HCT116 (cell line): Measurements from ENCODE around the gene C1orf167. TPM values are rescaled to one million over a fixed set of nuclear protein-coding genes. Genes with fewer than 3 reads are reported as not detected.
A peak's percentile ranks its signal among the peaks of the same experiment; 100 is the strongest.

Experiments used
- ATAC-seq: fragments of 200-7000 bp; cut with Tn5 transposase; 2 replicates; pipeline ENCODE4 v1.9.1; 2020; ENCODE audit warnings: mild to moderate bottlenecking, moderate library complexity
- BruUV-seq: library from RNA; stranded (reverse); fragments of 400-500 nt; replicated peaks from 2 replicates; lab custom pipeline; 2021; lab: Mats Ljungman, UMichigan
- CTCF ChIA-PET: fragments of 300-600 bp; sonication (Branson Sonifier 250); formaldehyde crosslinking; loops from one replicate; lab custom pipeline; 2021; ENCODE audit warnings: antibody characterized with exemption; lab: Charles Lee
- POLR2A ChIA-PET: fragments of 300-600, 350-600 bp; sonication (Branson Sonifier 250); formaldehyde crosslinking; loops from one replicate; lab custom pipeline; 2021; ENCODE audit warnings: antibody characterized with exemption; lab: Charles Lee
- RAD21 ChIA-PET, 2 experiments: fragments of 300-600 bp; sonication (Branson Sonifier 250); formaldehyde crosslinking; loops; one replicate each; lab custom pipeline; 2023; ENCODE audit warnings: low total read pairs in 2 of 2; ENCODE audit not compliant: uncharacterized antibody in 2 of 2, unreplicated experiment in 2 of 2, low non-redundant PET in 1 of 2; lab: Charles Lee
- DNase-seq: peaks from one replicate; pipeline ENCODE4 v3.0.0-alpha.2; 2010; ENCODE audit warnings: low read depth, low spot score
- H2AFZ ChIP-seq: fragments of 200-600 bp; shearing (Covaris generic), sonication (generic); 2 replicates; pipeline ENCODE4 v1.6.1; 2017; ENCODE audit warnings: low read depth, mixed run types, mixed read lengths, antibody characterized with exemption, low read length; ENCODE audit not compliant: poor library complexity, severe bottlenecking
- H3K27ac ChIP-seq: 2 replicates; pipeline ENCODE4 v1.5.1; 2012; ENCODE audit warnings: low read depth, low read length
- H3K27me3 ChIP-seq: fragments of 200-600 bp; sonication (generic); 2 replicates; pipeline ENCODE4 v1.6.1; 2016; ENCODE audit warnings: mixed run types, low read length, mixed read lengths; ENCODE audit not compliant: insufficient read depth
- H3K36me3 ChIP-seq, 2 experiments: fragments of 200-500 bp in 1 of 2; fragments of 200-600 bp in 1 of 2; sonication (Bioruptor generic) in 1 of 2; sonication (generic) in 1 of 2; 2 replicates each; pipeline versions ENCODE4 v1.5.1 to v1.6.1; 2014 to 2016; ENCODE audit warnings: low read length in 2 of 2, inconsistent platforms in 1 of 2, mixed read lengths in 1 of 2, mixed run types in 1 of 2; ENCODE audit not compliant: insufficient read depth in 2 of 2, control insufficient read depth in 1 of 2
- H3K4me1 ChIP-seq, 2 experiments: fragments of 200-600 bp in 1 of 2; sonication (generic) in 1 of 2; 2 replicates each; pipeline versions ENCODE4 v1.5.1 to v1.6.1; 2012 to 2017; ENCODE audit warnings: low read length in 2 of 2, inconsistent platforms in 1 of 2, mild to moderate bottlenecking in 1 of 2, mixed read lengths in 1 of 2, mixed run types in 1 of 2, moderate library complexity in 1 of 2; ENCODE audit not compliant: insufficient read depth in 2 of 2, control insufficient read depth in 1 of 2
- H3K4me2 ChIP-seq: fragments of 200-600 bp; sonication (generic); 2 replicates; pipeline ENCODE4 v1.6.1; 2017; ENCODE audit warnings: mixed run types, low read length, mixed read lengths
- H3K4me3 ChIP-seq, 2 experiments: fragments of 200-600 bp in 1 of 2; sonication (generic) in 1 of 2; replicated peaks in 1 of 2; 2 replicates each; pipeline ENCODE4 v1.5.1; 2011 to 2016; ENCODE audit warnings: low read length in 2 of 2, control low read depth in 1 of 2, low read depth in 1 of 2, mild to moderate bottlenecking in 1 of 2, mixed read lengths in 1 of 2, mixed run types in 1 of 2
- H3K79me2 ChIP-seq: fragments of 200-600 bp; sonication (generic); 2 replicates; pipeline ENCODE4 v1.6.1; 2017; ENCODE audit warnings: mild to moderate bottlenecking, mixed run types, low read length, moderate library complexity, mixed read lengths; ENCODE audit not compliant: insufficient read depth
- H3K9ac ChIP-seq: fragments of 200-600 bp; sonication (generic); 2 replicates; pipeline ENCODE4 v1.6.1; 2016; ENCODE audit warnings: low read length, mixed read lengths
- H3K9me2 ChIP-seq: fragments of 200-600 bp; sonication (generic), shearing (Covaris generic); 2 replicates; pipeline ENCODE4 v1.6.1; 2017; ENCODE audit warnings: mixed run types, mild to moderate bottlenecking, moderate library complexity; ENCODE audit not compliant: insufficient read depth
- H3K9me3 ChIP-seq, 2 experiments: fragments of 200-500 bp in 1 of 2; fragments of 200-600 bp in 1 of 2; sonication (Bioruptor generic) in 1 of 2; sonication (generic) in 1 of 2; 2 replicates each; pipeline ENCODE4 v1.6.1; 2014 to 2017; ENCODE audit warnings: low read length in 2 of 2, mixed read lengths in 2 of 2, inconsistent platforms in 1 of 2, low read depth in 1 of 2, mild to moderate bottlenecking in 1 of 2, mixed run types in 1 of 2, moderate library complexity in 1 of 2; ENCODE audit not compliant: control insufficient read depth in 1 of 2, insufficient read depth in 1 of 2
- H4K20me1 ChIP-seq: fragments of 200-600 bp; sonication (generic), shearing (Covaris generic); 2 replicates; pipeline ENCODE4 v1.6.1; 2017; ENCODE audit warnings: mixed run types, mild to moderate bottlenecking, moderate library complexity; ENCODE audit not compliant: insufficient read depth
- ATF3 ChIP-seq: IDR thresholded peaks from 2 replicates; pipeline ENCODE4 v1.6.1; 2012
- CEBPB ChIP-seq: IDR thresholded peaks from 2 replicates; pipeline ENCODE4 v1.6.1; 2012; ENCODE audit warnings: low read depth
- CTCF ChIP-seq, 3 experiments: fragments of 200-600 bp in 1 of 3; sonication (generic) in 1 of 3; IDR thresholded peaks in 2 of 3; conservative IDR thresholded peaks in 1 of 3; 2 replicates each; pipeline ENCODE4 v1.5.1; 2012 to 2017; ENCODE audit warnings: low read depth in 2 of 3, low read length in 2 of 3, antibody characterized with exemption in 1 of 3, borderline replicate concordance in 1 of 3, control low read depth in 1 of 3, mild to moderate bottlenecking in 1 of 3, mixed read lengths in 1 of 3, mixed run types in 1 of 3, moderate library complexity in 1 of 3; ENCODE audit not compliant: insufficient read depth in 1 of 3
- EGR1 ChIP-seq: IDR thresholded peaks from 2 replicates; pipeline ENCODE4 v1.6.1; 2012; ENCODE audit warnings: low read depth
- ELF1 ChIP-seq: IDR thresholded peaks from 2 replicates; pipeline ENCODE4 v1.6.1; 2012; ENCODE audit warnings: low read depth, borderline replicate concordance
- EZH2 ChIP-seq: fragments of 200-600 bp; sonication (generic); IDR thresholded peaks from 2 replicates; pipeline ENCODE4 v1.6.1; 2017; ENCODE audit warnings: antibody characterized with exemption, mixed run types
- FOSL1 ChIP-seq: IDR thresholded peaks from 2 replicates; pipeline ENCODE4 v1.6.1; 2012; ENCODE audit warnings: low read depth
- MAX ChIP-seq: IDR thresholded peaks from 2 replicates; pipeline ENCODE4 v1.6.1; 2012
- POLR2A ChIP-seq: IDR thresholded peaks from 2 replicates; pipeline ENCODE4 v1.7.0; 2011; ENCODE audit warnings: borderline replicate concordance; ENCODE audit not compliant: insufficient read depth, insufficient read length; ENCODE audit errors: extremely low read depth
- POLR2AphosphoS5 ChIP-seq: IDR thresholded peaks from 2 replicates; pipeline ENCODE4 v1.6.1; 2011; ENCODE audit warnings: mild to moderate bottlenecking, low read depth, low read length, moderate library complexity
- RAD21 ChIP-seq: IDR thresholded peaks from 2 replicates; pipeline ENCODE4 v1.6.1; 2012; ENCODE audit warnings: low read depth, mild to moderate bottlenecking
- REST ChIP-seq: IDR thresholded peaks from 2 replicates; pipeline ENCODE4 v1.6.1; 2012; ENCODE audit warnings: low read depth
- SP1 ChIP-seq: IDR thresholded peaks from 2 replicates; pipeline ENCODE4 v1.6.1; 2012; ENCODE audit warnings: low read depth
- SRF ChIP-seq: IDR thresholded peaks from 2 replicates; pipeline ENCODE4 v1.6.1; 2012; ENCODE audit warnings: low read depth
- ZNF274 ChIP-seq: fragments of 200-500 bp; sonication (Bioruptor generic); IDR thresholded peaks from 2 replicates; pipeline ENCODE4 v1.6.1; 2014; ENCODE audit warnings: mild to moderate bottlenecking, low read depth, low read length, inconsistent platforms
- intact Hi-C: fragments of 100-400 bp; cut with micrococcal nuclease; formaldehyde crosslinking; loops from 2 replicates; pipeline ENCODE4 v1.10.0; 2022
- total RNA-seq: library from RNA; stranded (reverse); gene quantifications from one replicate; pipeline ENCODE4 v1.2.1, GENCODE V29; 2021; ENCODE audit not compliant: unreplicated experiment

Gene C1orf167
- total RNA-seq, 1 experiment from 2014 or later: 0.12 TPM

GRCh38 chr1:11805422-11806306 is 43.7 kb downstream of the C1orf167 start, which contains the start of the genes CLCN6 and MTHFR (continued):
- TF ChIP-seq CTCF (IDR thresholded peaks at IDR 0.05 in 2 of 3, conservative IDR thresholded peaks at IDR 0.05 in 1 of 3; ENCODE audit: borderline replicate concordance in 1 of 3, insufficient read depth in 1 of 3, low read depth in 2 of 3, low read length in 2 of 3): no peak
- no peak for TF ChIP-seq ZNF274
- no peak for TF ChIP-seq ELF1

- Histone ChIP-seq H3K4me1 (peaks cover 25 to 49% of the 10 kb centered on the region in 2 experiments), H2AFZ (no peak overlapping the region), H3K27me3 (no peaks in the 10 kb centered on the region), H3K9ac (peak overlapping the region; percentile 61), H3K9me3 (no peaks in the 10 kb centered on the region), H3K9me2 (no peaks in the 10 kb centered on the region), H3K4me3 (peak overlapping the region; percentile 58 to 77), H3K36me3 (peaks cover 2 to 5% of the 10 kb centered on the region in 2 experiments; a peak in 2 of 4 replicates), H3K27ac (peak overlapping the region; percentile 89), H4K20me1 (no peaks in the 10 kb centered on the region), H3K4me2 (peak overlapping the region; percentile 94)
- ATAC-seq: peak; percentile 57
- DNase-seq: no peak
- RAD21 ChIA-PET: no interaction called here
- POLR2A ChIA-PET: interaction anchor here (0.7 to 2.4 kb wide), 5 partner anchors 12 to 102 kb away, joined by 3 to 24 read pairs (median 4); no protein-coding TSS in a partner anchor
- intact Hi-C loops: no loop called here
- BruUV-seq: TSS peak; percentile 57
- no peak for TF ChIP-seq REST
- no peak for TF ChIP-seq MAX
- no peak for TF ChIP-seq SP1
- no peak for TF ChIP-seq EGR1
- TF ChIP-seq POLR2A: peak; percentile 11
- TF ChIP-seq ZNF274: no peak
- no peak for TF ChIP-seq CEBPB
- no peak for TF ChIP-seq FOSL1
- TF ChIP-seq POLR2AphosphoS5: peak; percentile 50
- no peak for TF ChIP-seq RAD21
- no peak for TF ChIP-seq EZH2
- no peak for TF ChIP-seq SRF
- TF ChIP-seq ATF3: no peak
- TF ChIP-seq, all 23 proteins: peak for 2
- CTCF ChIA-PET: interaction anchor here (0.8 to 1.5 kb wide), 2 partner anchors 22 to 32 kb away, joined by 3 to 4 read pairs; no protein-coding TSS in a partner anchor
- H3K79me2 ChIP-seq: peaks cover 15% of the 10 kb centered on the region
Measured at GRCh38 chr1:11806307-11806936, 44.4 kb downstream of the C1orf167 start.
